Mononuclear cell (primary cell): ENCODE results near the gene GPR33. TPM values are rescaled to one million over a fixed set of nuclear protein-coding genes. Genes with fewer than 3 reads are reported as not detected.
"Not testable (repeated sequence)": the region's sequence is repeated elsewhere in the genome, so short reads cannot be mapped to it uniquely, and the experiment has no call there.

Source experiments
- H3K27me3 ChIP-seq: 2 replicates; pipeline ENCODE4 v1.6.0; 2011; ENCODE audit warnings: low read length, control low read depth; ENCODE audit not compliant: insufficient read depth
- H3K4me1 ChIP-seq: 2 replicates; pipeline ENCODE4 v1.5.1; 2011; ENCODE audit warnings: mild to moderate bottlenecking, low read length, control low read depth; ENCODE audit not compliant: insufficient read depth
- H3K4me3 ChIP-seq: 2 replicates; pipeline ENCODE4 v1.5.1; 2011; ENCODE audit warnings: mild to moderate bottlenecking, low read length, moderate library complexity
- H3K9me3 ChIP-seq: 2 replicates; pipeline ENCODE4 v1.5.1; 2011; ENCODE audit warnings: low read depth, mild to moderate bottlenecking, control low read depth, low read length
- total RNA-seq: library from RNA; depleted of rRNA; stranded (reverse); fragments of >200 nt; gene quantifications from one replicate; pipeline ENCODE4 v1.2.3, GENCODE V29; 2012

GPR33 gene
- total RNA-seq, 1 donor: not detected

- H3K4me1 ChIP-seq: no peaks in the 10 kb centered on the region
- H3K27me3 ChIP-seq: no peaks in the 10 kb centered on the region
- H3K4me3 ChIP-seq: no peak overlapping the region
- H3K9me3 ChIP-seq: no peaks in the 10 kb centered on the region
Measured at GRCh38 chr14:31440280-31440679, 47.6 kb downstream of the GPR33 start.

GRCh38 chr14:31439561-31439960 is 48.3 kb downstream of the GPR33 start:
- Histone ChIP-seq H3K9me3 (no peaks in the 10 kb centered on the region), H3K27me3 (no peaks in the 10 kb centered on the region), H3K4me1 (no peaks in the 10 kb centered on the region), H3K4me3 (no peak overlapping the region)

GRCh38 chr14:31437045-31437691 is 50.7 kb downstream of the GPR33 start:
- not testable (repeated sequence) for H3K9me3 ChIP-seq, H3K27me3 ChIP-seq, H3K4me1 ChIP-seq, H3K4me3 ChIP-seq

GRCh38 chr14:31435276-31435675 is 52.6 kb downstream of the GPR33 start:
- H3K9me3 ChIP-seq: no peaks in the 10 kb centered on the region
- no peak overlapping the region for H3K4me3 ChIP-seq
- no peaks in the 10 kb centered on the region for H3K27me3 ChIP-seq
- no peaks in the 10 kb centered on the region for H3K4me1 ChIP-seq

Other genes starting within 250 kb of the GPR33 start
- gene HEATR5A, start 67.5 kb downstream of the GPR33 start, total RNA-seq: 4.1 TPM
- gene DTD2, start 30.5 kb downstream of the GPR33 start, total RNA-seq: 10.0 TPM
- 5.7 TPM for gene NUBPL, start 73.4 kb upstream of the GPR33 start, total RNA-seq